ENCODE data around the gene HNRNPC.
"Not testable (repeated sequence)": the region's sequence is repeated elsewhere in the genome, so short reads cannot be mapped to it uniquely, and the experiment has no call there.

The HNRNPC gene

GRCh38 chr14:21269252-21270046 lies at the start of gene HNRNPC:
TSS of gene HNRNPC (minus strand) at chr14:21269442. CDS start at chr14:21234193, 35,249 bp downstream.
- DNase-seq: peak; percentile 100

GRCh38 chr14:21317398-21317797 lies 48.2 kb upstream of the HNRNPC start:
- DNase-seq: no peak

GRCh38 chr14:21313512-21313911 lies 44.3 kb upstream of the HNRNPC start:
- DNase-seq: no peak

- no peak for DNase-seq
These were observed 42.4 kb upstream of the HNRNPC start for GRCh38 chr14:21311614-21312013.

- no peak for DNase-seq
These were observed 40.7 kb upstream of the HNRNPC start for GRCh38 chr14:21309956-21310355.

GRCh38 chr14:21309238-21309636 lies 40.0 kb upstream of the HNRNPC start:
- DNase-seq: no peak

- peak; percentile 89 for DNase-seq
These were observed 39.4 kb upstream of the HNRNPC start for GRCh38 chr14:21308479-21309237.

- no peak for DNase-seq
These were observed 38.9 kb upstream of the HNRNPC start for GRCh38 chr14:21308132-21308478.

GRCh38 chr14:21307637-21308036 lies 38.4 kb upstream of the HNRNPC start:
- DNase-seq: no peak

- not testable (repeated sequence) for DNase-seq
These were observed 33.5 kb upstream of the HNRNPC start for GRCh38 chr14:21302836-21303140.

GRCh38 chr14:21302013-21302835 lies 33.0 kb upstream of the HNRNPC start:
- DNase-seq: no peak

GRCh38 chr14:21300892-21301291 lies 31.6 kb upstream of the HNRNPC start:
- peak; percentile 23 for DNase-seq

GRCh38 chr14:21299562-21300130 lies 30.4 kb upstream of the HNRNPC start:
- DNase-seq: no peak

GRCh38 chr14:21298358-21298757 lies 29.1 kb upstream of the HNRNPC start:
- DNase-seq: no peak

GRCh38 chr14:21294026-21294425 lies 24.8 kb upstream of the HNRNPC start:
- not testable (repeated sequence) for DNase-seq

GRCh38 chr14:21287168-21287567 lies 17.9 kb upstream of the HNRNPC start:
- DNase-seq: no peak

GRCh38 chr14:21286516-21286915 lies 17.3 kb upstream of the HNRNPC start:
- DNase-seq: not testable (repeated sequence)

- not testable (repeated sequence) for DNase-seq
These were observed 12.7 kb upstream of the HNRNPC start for GRCh38 chr14:21281917-21282316.

- no peak for DNase-seq
These were observed 10.5 kb upstream of the HNRNPC start, which contains the start of gene RPGRIP1 for GRCh38 chr14:21279783-21280182. TSS of gene RPGRIP1 (plus strand) at chr14:21280083. CDS start at chr14:21287977, 7,894 bp downstream.

GRCh38 chr14:21278632-21279031 lies 9.4 kb upstream of the HNRNPC start:
- no peak for DNase-seq

- DNase-seq: no peak
These were observed 6.1 kb upstream of the HNRNPC start for GRCh38 chr14:21275261-21275858.

- DNase-seq: not testable (repeated sequence)
These were observed 3.4 kb upstream of the HNRNPC start for GRCh38 chr14:21272661-21273060.
